HG03571 (cell line): Measurements from ENCODE around the gene HACL1.
"Not testable (repeated sequence)": the region's sequence is repeated elsewhere in the genome, so short reads cannot be mapped to it uniquely, and the experiment has no call there.

Experiments used
- ATAC-seq: cut with Tn5 transposase; IDR thresholded peaks from one replicate; pipeline ENCODE4 v1.9.1; 2021; ENCODE audit not compliant: unreplicated experiment

The HACL1 gene

DNA sequence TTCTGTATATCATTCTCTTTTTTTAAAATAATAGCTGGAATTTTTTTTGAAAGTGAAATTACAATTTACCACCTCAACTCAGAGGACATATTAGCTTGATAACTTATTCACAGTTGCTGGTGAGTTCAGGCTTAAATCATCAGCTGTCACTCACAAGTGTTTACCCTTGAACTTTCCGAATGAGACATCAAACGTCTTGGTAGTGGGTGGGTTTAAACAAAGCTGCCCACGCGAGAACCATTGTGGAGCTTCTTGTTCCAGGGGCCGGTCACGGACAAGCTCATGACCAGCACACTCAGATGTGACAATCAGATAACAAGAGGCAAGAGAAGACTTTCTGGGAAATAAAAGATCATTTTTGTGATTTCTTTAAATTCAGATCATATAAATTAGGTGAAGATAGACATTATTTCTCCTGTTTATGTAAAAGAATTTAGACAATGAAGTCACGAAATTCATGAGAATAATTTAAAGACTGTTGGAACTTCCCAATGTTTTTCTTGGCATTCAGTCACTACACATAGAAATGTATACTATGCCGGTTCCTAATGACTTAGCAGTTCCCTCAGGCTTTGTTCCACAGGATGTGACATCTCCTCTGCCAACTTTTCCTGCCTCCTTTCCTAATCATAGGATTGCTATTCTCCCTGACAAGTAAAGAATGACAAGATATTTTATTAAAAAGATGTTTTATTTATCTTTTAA is 29.4 kb upstream of the HACL1 start:
- peak; percentile 23 for ATAC-seq

DNA sequence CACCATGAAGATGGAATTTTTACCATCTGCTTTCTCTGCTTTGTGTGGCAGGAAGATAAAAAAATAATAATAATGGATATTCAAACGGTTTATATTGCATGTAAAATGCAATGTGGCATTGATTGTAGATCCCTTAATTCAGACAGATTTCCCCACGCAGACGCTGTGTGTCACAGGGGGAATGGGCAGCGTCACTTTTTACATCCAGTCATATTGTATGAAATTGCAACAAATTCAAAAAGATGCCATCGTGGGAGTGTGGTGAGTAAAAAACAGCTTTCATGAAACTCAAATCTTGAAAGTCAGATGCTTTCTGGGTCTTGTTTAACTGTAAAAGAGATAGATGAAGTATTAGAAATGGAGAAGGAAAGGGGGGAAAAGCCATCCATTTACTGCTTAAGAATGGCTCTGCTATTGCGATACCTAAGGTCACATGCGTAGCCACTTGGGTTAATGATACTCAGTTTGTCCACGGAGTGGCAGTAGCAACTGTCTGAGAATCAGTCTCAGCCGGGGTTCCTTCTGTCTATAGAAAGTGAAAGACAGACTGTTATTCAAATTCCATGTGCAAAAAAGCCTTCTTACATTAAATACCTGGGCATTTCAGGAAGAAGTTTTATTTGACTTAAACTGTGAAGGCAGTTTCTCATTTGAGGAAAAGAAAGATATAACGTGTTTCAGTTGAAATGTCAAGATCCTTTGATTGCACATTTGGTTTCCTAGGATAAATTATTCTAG is 28.7 kb upstream of the HACL1 start:
- peak; percentile 92 for ATAC-seq

DNA sequence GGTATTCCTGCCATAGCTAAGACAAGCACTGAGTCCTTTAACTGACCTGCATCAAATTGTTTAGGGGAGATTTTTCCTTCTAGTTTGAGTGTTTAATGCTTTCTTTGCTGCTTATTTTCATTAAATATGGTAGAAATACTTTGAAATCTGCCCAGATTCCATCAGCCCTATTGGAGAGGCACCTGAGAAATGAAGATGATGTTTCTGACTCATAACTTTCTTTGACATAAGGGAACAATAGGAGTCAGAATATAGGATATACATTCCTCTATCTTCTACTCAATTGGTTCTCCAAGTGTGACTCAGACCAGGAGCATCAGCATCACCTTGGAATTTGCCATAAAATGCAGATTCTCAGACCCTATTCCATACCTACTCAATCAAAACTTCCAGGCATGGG is 27.6 kb upstream of the HACL1 start:
- ATAC-seq, result no peak

DNA sequence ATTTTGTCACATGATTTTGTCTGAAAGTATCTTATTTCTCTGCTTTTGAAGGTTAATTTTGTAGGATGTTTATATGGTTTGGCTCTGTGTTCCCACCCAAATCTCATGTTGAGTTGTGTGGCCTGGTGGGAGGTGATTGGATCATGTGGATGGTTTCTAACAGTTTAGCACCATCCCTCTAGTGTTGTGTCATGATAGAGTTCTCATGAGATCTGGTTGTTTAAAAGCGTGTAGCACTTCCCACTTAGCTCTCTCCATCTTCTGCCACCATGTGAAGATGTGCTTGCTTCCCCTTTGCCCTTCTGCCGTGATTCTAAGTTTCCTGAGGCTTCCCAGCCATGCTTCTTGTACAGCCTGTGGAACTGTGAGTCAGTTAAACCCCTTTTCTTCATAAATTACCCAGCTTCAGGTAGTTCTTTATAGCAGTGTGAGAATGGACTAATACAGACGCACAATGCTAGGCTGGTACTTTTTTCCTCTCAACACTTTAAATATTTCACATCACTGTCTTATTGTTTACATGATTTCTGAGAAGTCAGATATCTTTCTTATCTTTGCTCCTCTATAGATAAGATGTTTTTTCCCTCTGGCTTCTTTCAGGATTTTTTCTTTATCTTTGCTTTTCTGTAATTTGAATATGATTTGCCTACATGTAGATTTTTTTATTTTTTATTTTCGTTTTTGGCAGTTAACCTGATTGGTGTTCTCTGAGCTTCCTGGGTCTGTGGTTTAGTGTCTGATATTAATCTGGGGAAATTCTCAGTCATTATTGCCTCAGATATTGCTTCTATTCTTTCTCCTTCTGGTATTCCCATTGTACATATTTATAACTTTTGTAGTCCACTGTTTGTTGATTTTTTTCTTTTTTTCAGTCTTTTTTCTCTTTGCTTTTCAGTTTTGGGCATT is 22.4 kb upstream of the HACL1 start:
- ATAC-seq, result no peak

DNA sequence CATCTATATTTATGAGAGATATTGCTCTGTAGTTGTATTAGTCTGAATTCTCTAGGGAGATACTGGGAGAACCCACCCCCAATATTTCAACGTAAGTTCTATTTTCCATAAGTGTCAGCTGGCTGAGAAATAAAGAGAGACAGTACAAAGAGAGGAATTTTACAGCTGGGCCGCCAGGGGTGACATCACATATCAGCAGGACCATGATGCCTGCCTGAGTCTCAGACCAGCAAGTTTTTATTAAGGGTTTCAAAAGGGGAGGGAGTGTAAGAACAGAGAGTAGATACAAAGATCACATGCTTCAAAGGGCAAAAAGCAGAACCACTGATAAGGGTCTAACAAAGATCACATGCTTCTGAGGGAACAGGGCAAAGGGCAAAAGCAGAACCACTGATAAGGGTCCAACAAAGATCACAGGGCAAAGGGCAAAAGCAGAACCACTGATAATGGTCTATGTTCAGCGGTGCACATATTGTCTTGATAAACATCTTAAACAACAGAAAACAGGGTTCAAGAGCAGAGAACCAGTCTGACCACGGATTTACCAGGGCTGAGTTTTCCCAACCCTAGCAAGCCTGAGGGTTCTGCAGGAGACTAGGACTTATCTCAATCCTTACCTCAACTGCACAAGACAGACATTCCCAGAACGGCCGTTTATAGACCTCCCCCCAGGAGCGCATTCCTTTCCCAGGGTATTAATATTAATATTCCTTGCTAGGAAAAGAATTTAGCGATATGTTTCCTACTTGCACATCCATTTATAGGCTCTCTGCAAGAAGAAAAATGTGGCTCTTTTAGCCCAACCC is 18.5 kb upstream of the HACL1 start:
- not testable (repeated sequence) for ATAC-seq

DNA sequence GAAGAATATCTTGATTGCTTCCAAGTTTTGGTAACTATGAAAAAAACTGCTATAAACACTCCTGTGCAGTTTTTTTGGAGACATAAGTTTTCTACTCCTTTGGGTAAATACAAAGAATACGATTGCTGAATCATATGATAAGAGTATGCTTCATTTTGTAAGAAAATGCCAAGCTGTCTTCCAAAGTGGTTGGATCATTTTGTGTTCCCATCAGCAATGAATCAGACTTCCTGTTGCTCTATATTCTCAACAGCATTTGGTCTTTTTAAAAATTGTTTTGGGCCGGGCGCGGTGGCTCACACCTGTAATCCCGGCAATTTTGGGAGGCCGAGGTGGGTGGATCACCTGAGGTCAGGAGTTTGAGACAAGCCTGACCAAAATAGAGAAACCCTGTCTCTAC is 14.7 kb upstream of the HACL1 start:
- ATAC-seq, result no peak

DNA sequence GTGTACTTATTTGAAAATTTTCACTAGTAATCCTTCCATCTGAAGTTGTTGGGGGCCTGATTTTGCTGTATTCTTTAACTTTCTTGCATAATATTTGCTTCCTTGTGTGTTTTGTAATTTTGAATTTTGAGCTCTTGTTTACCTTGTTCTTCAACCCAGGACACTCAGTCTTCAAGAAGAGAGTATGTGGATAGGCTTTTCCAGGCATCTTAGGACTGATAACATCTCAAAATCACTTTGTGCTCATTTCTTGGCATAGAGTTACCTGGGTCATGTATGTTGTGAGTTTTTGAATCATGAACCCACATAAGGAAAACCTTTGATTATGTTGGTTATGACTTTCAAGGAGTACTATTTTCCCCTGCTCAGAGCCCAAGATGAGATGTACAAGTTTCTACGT is 13.6 kb upstream of the HACL1 start:
- ATAC-seq, result no peak

DNA sequence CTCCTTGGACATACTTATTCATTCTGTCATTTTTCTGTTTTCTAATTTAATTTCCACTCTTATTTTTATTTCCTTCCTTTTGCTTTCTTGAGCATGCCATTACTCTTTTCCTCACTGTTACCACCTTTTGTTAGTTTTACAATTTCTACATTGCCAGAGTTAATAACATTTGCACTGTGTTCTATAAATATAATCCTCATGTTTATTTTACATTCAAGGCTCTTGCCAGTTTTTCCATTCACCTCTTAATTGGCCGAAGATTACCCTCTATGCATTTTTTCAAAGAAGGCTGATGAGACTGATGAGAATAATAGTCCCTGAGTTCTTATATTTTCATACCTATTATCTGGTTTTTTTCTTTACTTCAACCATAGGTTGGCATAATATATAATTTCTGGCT is 10.6 kb upstream of the HACL1 start:
- ATAC-seq, result no peak

DNA sequence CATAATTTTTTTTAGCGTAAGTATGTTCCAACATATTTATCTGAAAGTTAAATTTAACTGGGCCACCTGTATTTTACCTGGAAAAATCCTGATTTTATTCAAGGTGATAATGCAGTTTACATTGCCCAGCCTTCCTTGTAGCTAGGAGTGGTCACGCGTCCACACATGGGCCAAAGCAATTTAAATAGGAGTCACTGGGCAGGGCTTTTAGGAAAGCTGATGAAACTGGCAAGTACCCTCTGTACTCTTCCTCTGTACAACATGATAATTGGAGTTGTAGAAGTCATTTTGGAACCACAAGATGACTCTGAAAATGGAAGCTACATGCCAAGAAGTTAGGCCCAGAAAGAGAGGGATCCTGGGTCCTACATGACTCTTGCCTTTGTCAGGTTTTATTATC is 9.6 kb upstream of the HACL1 start:
- ATAC-seq, result no peak

DNA sequence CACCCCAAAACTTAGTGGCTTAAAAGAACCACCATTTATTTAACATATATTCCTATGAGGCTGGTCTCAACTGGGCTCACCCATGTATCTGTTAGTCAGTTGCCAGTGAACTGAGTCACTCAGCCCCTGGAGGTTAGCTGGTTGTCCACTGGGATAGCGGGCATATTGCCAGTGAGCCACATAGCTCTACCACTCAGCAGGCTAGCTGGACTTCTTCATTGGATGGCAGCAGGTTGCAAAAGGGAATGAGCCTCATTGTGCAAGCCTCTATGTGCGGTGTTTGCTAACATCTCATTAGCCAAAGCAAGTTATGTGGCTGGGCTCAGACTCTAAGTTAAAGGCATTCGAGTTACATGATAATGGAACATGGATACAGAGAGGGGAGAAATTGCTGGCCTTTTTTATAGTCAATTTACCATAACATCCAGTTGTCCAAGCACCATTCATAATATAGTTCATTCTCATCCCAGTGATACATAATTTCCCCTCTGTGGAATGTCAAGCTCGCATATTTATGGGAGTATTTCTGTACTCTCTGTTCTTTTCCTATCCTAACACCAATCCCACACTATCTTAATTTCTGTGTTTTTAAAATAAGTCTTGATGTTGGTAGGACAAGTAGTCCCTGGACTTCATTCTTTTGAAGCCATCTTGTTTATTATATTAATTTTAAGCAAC is 8.9 kb upstream of the HACL1 start:
- ATAC-seq, result no peak

DNA sequence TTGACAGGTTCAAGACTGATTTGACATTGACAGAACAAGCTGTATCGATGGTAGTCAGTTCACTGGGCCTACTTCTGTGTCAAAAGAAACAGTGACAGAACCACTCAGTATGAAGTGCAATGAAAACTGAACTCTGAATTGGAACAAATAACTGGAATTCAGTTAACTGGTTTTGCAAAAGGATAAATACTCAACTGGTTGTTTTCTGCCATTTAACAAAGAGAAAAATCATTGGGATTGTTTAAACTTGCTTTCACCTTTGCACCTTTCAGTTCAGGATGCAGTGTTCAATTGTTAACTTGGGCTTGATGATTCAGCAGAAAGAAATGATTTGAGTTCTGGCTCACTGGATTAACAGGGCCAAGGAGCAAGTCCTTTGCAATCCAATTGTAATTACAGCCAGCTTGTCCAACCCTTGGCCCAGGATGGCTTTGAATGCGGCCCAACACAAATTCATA is 5.1 kb upstream of the HACL1 start:
- no peak for ATAC-seq

DNA sequence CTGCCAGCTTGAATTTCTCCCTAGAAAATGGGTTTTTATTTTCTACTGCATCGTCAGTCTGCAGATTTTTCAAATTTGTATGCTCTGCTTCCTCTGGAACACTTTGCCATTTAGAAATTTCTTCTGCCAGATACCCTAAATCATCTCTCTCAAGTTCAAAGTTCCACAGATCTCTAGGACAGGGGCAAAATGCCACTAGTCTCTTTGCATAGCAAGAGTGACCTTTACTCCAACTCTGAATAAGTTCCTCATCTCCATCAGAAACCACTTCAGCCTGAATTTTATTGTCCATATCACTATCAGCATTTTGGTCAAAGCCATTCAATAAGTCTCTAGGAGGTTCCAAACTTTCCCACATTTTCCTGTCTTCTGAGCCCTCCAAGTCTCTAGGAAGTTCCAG is 3.2 kb upstream of the HACL1 start:
- ATAC-seq, result not testable (repeated sequence)

DNA sequence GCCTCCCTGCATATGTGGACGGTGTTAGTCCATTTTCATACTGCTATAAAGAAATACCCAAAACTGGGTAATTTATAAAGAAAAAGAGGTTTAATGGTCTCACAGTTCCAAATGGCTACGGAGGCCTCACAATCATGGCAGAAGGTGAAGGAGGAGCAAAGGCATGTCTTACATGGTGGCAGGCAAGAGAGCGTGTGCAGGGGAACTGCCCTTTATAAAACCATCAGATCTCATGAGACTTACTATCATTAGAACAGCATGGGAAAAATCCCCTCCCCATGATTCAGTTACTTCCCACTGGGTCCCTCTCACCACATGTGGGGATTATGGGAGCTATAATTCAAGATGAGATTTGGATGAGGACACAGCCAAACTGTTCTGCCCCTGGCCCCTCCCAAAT is 1.4 kb upstream of the HACL1 start:
- ATAC-seq, result not testable (repeated sequence)

DNA sequence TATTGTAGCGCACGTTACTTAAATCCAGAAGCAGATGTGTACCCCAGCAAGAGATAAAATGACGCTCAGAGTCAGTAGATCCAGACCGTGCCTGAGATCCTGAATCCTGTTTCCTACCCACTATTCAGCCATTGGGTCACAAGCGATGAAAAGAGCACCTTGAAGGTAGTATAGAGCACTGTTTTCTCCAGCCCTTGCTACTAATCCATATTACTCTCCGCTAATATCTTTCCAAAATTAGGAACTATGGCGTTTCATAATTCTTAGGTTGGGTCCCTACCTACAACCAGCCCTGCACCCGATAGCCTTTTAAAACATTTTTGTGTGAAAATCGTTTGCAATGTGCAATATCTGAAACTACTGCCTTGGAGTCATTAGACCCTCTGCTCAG is 772 bp upstream of the HACL1 start:
- ATAC-seq, result peak; percentile 13

DNA sequence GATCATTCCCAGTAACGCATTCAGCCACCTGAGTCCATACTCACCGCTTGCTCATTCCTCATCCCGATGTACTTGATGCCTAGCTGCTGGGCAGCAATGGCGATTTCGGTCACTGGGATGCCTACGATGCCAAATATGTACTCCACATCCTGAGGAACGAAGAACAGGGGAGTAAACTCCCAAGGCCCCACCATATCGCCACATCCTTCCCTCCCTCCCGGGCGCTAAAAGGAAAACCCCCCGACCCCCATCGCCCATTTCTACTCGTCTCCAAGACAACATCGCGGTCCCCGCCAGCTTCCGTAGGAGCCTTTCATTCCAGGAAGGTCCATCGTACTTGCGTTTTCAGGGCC is 347 bp downstream of the HACL1 start:
- ATAC-seq, result peak; percentile 8

DNA sequence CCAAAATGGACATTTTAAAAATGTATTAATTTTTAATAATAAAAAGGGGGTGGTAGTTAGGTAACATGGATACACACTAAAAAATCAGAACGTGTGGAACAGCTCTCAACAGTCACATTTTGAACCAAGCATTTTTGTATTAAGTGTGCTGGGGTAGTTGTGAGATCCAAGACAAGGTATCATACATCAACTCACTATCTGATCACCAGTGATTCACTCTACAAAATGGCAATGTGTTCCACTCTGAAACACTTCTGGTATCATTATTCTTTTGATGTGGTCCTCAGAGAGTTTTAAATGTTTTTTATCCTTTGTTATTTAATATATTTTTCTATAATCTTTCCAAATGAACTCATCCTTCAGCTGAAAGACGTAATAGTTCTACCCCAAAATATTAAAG is 5.4 kb downstream of the HACL1 start:
- ATAC-seq, result no peak

DNA sequence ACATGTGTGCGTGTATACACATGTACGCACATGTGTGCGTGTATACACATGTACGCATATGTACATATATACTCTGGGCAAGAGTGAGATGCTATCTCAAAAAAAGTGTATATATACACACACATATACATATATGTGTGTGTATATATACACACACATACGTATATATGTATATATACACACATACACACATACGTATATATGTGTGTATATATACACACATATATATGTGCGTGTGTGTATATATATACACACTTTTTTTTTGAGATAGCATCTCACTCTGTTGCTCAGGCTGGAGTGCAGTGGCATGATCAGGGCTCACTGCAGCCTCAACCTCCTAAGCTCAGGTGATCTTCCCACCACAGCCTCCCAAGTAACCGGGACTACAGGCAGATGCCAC is 8.4 kb downstream of the HACL1 start:
- no peak for ATAC-seq

DNA sequence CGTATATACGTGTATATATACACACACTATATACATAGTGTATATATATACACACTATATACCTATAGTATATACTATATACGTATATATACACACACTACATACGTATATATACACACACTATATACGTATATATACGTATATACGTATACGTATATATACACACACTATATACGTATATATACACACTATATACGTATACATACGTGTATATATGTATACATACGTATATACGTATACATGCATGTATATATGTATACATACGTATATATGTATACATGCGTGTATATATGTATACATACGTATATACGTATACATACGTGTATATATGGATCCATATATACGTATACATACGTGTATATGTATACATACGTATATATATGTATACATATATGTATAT is 9.4 kb downstream of the HACL1 start:
- no peak for ATAC-seq

DNA sequence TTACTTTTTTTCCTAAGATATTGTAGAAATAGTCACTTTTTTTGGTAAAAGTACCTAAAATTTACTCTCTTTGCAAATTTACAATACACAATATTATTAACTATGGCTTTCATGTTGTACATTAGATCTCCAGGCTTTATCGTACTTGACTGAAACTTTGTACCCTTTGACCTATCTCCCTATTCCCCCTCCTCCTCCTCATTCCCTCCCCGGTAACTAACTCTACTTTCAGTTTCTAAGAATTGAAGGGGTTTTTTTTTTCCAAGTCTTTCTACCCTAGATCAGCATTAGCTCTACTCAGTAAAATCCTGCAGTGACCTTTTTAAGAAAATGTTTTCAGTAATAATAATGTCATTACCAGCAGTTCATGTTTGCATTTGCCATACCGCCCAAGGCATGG is 10.1 kb downstream of the HACL1 start:
- no peak for ATAC-seq

DNA sequence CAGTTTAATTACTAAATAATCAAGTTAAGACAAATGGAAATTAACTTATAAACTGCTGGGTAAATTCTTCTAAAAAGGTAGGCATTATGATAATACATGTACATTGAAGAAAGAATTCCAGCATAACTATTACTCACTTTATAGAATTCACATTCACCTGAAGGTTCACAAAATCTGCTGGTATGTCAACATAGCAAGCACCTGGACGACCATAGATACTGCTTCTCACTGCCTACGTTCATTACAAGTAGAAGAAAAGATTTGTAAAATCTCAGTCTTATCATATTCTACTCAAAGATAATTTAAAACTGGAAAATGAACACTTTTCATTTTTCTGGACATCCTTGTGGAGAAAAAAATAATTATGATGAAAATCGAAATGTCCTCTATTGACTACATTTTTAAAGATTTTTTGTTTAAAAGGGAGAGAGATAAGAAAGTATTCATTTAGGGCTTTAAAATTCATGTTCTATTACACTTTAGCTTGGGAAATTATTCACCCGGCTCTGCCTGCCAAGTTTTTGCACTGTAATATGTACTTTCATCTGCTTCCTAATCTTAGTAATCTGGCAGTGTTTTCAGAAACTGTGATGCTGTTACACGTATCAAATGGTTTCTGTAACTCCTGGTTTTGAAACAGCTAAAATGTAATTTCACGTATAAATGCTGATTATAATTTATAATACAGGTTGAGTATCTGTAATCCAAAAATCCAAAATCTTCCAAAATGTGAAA is 16.1 kb downstream of the HACL1 start:
- no peak for ATAC-seq
